NCI-H128 (cell line): ENCODE data around the gene RNF223.
"Not testable (repeated sequence)": the region's sequence is repeated elsewhere in the genome, so short reads cannot be mapped to it uniquely, and the experiment has no call there.

Experiments
- DNase-seq: peaks from one replicate; lab custom pipeline; 2025; ENCODE audit not compliant: unreplicated experiment; lab: John Stamatoyannopoulos, UW

RNF223 gene

DNA sequence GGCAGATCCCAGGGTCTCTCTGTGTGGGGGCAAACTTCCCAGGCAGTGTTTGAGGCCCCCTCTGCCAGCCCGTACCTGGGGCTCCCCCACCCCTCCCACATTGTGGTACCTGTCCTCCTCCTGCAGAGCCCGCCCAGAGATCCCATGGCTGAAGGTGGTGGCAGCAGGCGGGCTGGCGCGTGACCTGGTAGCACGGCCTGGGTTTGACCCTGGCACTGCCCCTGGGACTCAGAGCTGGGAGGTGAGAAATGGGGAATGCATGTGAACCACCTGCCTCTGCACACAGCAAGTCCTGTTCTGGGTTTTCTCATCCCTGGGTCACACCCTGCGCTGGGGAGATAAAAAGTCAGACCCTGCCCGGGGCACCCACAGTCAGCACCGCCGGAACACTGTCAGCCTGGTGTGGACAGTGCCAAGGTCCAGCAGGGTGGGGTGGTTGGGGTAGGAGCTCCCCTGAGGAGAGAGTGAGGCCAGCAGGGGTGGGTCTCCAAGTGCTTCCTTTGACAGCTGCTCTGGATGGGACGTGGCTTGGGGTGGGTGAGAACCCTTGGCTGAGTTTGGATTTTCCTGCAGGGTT lies 42.4 kb downstream of the RNF223 start:
- no peak for DNase-seq

DNA sequence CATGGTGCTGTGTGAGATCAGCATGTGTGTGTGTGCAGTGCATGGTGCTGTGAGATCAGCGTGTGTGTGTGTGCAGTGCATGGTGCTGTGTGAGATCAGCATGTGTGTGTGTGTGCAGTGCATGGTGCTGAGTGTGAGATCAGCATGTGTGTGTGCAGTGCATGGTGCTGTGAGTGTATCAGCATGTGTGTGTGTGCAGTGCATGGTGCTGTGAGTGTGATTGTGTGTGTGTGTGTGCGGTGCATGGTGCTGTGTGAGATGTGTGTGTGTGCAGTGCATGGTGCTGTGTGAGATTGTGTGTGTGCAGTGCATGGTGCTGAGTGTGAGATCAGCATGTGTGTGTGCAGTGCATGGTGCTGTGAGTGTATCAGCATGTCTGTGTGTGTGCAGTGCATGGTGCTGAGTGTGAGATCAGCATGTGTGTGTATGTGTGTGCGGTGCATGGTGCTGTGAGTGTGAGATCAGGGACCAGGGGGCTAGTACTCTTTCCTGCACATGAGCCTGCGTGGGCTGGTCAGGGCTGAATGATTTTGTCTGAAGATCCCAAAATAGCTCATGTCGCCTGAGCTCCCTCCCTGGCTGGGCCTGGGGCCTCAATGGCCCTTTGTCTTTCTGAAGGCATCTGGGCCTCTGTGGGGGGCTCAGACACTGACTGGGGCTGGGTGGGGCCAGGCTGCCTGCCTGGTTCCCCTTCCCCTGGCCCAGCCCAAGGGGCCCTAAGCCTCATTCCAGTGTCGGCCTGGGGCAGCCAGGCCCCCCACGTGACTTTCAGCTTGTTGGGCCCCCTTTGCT lies 43.0 kb downstream of the RNF223 start:
- DNase-seq, result not testable (repeated sequence)

DNA sequence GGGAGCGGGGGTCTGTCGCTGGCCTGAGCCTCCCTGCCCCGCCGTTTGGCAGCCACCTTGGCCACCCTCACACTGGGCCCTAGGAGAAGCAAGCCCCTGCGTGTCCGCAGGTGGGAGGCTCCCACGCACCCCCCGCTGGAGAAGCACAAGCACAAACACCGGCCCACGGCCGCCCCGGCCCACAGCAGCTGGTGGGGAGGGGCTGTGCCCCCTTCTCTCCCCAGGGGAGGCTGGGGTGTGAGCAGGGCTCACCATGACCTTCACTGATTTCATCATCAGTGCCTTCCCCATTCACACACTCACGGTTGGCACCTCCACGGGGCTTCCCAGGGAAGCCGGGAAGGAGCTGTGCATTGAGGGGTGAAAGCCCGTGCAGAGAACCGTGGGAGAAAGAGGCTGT lies 46.3 kb downstream of the RNF223 start:
- no peak for DNase-seq

DNA sequence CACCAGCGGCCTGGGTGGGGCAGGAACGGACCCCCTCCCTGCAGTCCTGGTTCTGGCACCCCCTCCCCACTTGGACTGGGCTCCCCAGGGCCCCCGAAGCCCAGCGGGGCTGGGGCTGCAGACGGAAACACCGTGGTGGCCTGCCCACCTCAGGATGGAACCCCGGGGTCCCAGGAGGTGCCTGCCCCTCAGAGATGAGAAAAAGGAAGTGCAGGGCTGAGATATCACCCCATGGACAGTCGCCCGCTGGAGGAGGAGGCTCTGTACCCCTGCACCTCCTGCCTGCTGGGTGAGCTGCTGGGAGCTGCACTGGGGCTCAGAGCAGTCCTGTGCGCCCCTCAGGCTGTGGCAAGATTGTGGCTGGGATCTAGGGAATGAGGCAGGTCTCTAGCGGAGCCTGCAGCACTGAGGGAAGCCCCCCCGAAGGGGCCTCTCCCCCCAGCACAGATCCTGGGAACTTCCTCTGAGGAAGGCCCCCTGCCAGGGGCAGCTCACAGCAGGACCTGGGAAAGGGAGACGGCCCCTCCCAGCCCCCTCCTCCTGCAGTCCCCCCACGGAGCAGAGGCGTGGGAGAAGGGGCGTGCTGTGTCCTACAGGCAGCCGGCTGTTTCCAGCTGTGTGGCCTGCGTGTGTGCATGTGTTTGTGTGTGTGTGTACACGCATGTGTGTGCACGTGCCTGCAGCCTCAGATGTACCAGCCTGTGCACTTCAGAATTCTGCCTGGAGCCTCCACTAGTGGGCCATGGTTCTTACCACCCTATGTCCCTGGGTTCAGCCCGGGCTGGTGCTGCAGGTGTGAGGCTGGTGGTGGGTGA lies 47.3 kb downstream of the RNF223 start:
- no peak for DNase-seq

DNA sequence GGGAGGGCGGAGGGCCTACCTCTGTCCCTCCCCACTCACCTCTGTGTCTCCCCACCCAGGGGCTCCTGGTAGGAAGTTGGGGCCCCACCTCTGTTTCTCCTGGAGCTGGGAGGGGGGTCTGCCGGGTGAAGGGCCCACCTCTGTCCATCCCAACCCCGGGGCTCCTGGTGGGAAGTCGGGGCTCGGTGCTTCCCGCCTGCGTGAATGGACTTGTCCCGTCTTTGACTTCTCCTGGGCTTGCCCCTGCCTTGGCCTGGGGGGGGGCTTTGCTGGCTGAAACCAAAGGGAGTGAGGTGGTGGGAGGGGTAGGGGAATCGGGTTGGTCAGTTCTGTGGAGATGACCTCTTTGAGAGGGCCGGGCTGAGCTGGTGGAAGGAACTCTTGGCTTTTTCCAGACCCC lies 48.4 kb downstream of the RNF223 start:
- DNase-seq, result no peak

DNA sequence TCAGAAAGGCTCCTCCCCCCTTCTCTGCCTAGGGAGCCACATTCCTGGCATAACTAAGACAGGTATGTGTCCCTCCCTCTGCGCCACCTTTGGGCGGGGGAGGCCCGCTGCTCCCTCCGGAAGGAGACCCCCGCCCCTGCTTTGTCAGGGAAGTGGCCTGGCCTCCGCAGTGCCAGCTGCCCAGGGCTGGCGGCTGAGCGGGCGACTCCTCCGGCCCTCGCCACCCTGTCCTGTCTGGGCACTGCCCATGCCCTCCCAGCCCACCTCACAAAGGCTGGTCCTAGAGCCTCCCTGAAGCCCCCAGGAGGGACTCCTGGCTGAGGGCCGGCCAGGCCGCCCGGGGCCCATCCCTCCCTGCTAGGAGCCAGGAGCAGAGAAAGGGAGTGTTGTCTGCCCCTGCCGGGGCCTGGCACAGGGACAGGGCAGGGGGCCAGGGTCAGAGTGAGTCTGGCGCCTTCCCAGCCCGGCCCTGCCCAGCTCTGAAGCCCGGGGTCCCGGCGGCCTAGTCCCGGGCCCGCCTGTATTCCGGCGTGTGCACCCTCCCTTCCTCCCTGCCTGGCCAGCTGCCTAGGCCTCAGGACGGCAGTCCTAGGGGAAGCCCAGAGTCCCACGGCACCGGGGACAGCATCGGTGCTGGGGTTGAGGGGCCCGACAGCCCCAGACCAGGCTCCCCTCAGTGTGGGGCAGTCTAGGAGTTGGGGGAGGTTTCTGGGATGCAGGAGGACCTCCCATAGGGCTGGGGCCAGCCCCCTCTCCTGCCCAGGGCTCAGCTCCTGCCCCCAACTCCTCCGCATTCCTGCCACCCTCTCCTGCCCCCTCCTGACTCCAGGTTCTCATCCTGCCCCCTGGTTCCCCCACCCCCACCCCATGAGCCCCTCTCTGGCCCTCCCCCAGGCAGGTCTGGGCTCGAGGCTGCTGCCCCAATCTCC lies 49.1 kb downstream of the RNF223 start:
- no peak for DNase-seq

DNA sequence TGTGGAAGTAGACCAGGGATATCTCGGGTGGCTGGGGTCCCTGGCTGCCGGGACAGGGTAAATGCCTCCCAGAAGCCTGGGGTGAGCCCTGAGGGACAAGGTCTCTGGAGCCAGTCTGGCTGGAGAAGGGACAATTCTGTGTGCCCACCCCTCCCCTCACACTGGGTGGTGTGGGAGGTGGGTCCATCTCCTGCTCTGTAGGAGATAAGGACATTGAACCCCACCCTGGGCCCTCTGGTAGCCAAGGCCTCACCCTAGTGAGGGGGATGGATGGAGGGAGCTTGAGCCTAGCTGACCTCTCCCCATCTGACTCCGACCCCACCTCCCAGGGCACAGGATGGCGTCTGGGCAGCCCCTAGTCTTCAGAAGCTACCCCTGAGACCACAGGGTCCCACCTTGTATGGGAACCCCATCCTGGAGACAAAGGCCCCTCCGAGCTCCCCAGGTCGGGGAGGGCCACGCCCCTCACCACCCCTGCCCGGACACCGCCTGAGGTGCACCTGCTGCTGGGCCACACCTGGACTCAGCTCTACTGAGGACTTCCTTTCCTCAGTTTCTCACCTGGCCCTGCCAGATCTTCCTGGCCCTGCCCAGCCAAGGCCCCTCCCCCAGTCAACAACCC lies 49.8 kb downstream of the RNF223 start:
- no peak for DNase-seq

DNA sequence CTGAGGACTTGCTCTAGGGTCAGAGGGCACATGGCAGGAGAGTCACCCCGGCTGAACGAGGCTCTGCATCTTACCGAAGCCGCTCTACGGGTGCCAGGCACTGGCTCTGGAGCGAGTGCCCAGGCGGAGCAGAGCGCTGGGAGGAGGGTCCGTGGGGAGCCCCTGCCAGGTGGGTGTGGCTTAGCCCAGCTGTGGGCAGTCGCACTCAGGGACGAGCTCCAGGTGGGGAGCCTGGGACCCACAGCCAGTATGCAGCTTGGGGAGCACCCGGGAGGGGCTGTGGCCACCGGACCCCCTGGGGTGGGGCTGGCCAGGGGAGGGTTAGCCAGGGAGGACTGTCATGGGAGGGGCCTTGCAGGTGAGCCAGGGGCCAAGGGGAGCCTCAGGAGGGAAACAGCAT lies 50.4 kb downstream of the RNF223 start:
- DNase-seq, result no peak

DNA sequence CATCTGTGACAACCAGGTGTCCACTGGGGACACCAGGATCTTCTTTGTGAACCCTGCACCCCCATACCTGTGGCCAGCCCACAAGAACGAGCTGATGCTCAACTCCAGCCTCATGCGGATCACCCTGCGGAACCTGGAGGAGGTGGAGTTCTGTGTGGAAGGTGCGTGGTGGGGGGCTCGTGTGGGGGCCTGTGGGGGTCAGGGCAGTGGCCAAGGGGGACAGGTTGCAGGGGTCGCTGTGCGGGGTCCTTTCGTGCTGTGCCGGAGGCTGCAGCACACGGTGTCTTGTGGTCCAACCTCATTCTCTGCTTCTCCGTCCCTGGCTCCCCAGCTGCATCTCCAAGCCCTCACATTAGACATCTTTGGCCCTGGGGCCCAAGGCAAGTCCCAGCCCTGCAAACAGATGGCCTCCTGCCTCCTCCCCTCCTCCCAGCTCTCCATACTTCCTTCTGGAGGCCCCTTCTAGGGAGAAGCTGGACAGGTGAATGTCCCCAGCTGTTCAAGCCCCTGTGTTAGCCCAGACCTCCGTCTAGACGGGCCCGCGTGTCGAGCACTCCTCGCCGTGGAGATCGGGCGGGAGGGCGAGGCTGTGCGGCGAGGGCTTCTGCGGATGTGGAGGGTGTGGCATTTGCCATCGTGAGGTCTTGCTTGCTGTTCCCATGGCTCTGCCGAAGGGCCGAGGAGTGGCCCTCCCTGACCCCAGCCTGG lies 51.6 kb downstream of the RNF223 start:
- no peak for DNase-seq

DNA sequence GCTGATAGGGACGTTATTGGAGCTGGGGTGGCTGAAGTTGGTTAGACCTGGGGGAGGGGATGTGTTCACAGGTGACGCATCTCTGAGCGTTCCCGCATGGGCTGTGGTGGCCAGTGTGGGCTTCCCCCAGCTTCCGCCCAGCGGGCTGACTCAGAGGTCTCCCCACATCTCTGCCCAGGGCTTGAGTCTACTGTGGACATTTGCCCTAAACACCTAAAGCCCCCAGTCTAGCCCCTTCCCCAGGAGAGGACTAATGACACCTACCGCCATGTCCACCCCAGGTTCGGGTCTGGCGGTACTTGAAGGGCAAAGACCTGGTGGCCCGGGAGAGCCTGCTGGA lies 52.2 kb downstream of the RNF223 start:
- no peak for DNase-seq

DNA sequence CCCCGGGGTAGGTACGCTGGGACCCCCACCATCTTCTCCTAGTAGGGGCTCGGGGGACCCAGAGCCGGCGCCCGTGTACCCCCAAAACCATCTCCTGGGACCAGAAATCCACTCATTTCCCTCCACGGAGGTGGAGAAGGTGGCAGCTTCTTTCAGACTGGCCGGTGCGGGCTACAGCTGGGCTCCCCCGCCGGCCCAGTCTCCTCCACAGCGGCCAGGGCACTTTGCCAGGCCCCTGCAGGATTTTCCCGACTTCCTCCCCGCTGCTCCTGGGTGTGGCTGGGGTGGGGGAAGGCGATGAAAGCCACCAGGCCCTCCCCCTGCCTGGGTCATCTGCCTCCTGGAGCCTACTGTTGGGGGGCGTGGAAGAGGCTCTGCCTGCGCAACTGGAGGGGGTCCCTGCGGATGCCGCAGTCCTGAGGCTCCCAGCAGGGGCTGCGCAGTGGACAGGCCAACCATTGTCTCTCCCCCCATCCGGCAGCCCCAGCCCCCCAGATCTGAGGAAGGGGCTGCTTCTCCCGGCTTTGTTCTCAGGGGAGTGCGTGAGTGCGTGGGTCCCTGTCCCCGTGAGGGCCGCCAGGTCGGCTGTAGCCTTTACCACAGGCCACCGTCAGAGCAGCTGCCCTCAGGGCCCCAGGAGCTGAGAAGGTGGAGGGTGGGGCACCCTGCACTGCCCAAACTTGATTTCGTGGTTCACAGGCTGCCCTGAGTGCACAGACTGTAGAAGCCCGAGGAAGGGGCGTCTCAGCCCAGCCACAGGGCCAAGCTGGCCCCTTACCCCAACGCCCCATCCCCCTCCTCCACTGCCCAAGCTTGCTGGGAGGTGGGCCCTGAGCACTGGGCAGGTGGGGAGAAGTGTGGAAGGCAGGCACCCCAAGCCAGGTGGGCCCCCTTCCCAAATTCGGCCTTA lies 52.8 kb downstream of the RNF223 start:
- no peak for DNase-seq
